AG10803 (cell line): ENCODE measurements around the gene BDKRB1.

Source experiments
- DNase-seq: peaks from one replicate; pipeline ENCODE4 v3.0.0; 2010; ENCODE audit warnings: low read depth
- H3K4me3 ChIP-seq: 2 replicates; pipeline ENCODE4 v1.5.1; 2011; ENCODE audit warnings: mild to moderate bottlenecking, low read length, control low read depth
- TF ChIP-seq, protein P1 (sequence below): conservative IDR thresholded peaks from 2 replicates; pipeline ENCODE4 v1.5.1; 2011; ENCODE audit warnings: mild to moderate bottlenecking, low read length, control low read depth, inconsistent platforms

BDKRB1 gene

DNA sequence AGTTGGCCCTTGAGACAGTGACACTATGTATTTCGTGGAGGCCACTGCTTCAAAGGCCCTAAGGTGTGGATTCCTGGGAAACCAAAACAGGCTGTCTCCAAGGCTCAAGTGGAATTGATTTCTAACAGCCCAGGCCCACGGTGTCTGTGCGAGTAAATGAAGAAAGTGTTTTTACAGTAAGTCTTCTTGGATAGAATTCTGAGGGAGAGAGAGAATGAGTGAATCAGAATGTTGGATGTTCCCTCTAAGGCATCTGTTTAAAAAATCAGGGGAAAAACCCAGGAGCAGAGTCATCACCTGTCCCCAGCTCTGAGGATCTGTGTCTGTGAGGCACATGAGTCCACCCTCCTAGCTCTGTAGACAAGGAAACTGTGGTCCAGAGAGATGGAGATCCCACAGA is 22.3 kb upstream of the BDKRB1 start:
- no peak for DNase-seq
- TF ChIP-seq, protein P1, sequence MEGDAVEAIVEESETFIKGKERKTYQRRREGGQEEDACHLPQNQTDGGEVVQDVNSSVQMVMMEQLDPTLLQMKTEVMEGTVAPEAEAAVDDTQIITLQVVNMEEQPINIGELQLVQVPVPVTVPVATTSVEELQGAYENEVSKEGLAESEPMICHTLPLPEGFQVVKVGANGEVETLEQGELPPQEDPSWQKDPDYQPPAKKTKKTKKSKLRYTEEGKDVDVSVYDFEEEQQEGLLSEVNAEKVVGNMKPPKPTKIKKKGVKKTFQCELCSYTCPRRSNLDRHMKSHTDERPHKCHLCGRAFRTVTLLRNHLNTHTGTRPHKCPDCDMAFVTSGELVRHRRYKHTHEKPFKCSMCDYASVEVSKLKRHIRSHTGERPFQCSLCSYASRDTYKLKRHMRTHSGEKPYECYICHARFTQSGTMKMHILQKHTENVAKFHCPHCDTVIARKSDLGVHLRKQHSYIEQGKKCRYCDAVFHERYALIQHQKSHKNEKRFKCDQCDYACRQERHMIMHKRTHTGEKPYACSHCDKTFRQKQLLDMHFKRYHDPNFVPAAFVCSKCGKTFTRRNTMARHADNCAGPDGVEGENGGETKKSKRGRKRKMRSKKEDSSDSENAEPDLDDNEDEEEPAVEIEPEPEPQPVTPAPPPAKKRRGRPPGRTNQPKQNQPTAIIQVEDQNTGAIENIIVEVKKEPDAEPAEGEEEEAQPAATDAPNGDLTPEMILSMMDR, result no peak
- H3K4me3 ChIP-seq, result no peak overlapping the region

DNA sequence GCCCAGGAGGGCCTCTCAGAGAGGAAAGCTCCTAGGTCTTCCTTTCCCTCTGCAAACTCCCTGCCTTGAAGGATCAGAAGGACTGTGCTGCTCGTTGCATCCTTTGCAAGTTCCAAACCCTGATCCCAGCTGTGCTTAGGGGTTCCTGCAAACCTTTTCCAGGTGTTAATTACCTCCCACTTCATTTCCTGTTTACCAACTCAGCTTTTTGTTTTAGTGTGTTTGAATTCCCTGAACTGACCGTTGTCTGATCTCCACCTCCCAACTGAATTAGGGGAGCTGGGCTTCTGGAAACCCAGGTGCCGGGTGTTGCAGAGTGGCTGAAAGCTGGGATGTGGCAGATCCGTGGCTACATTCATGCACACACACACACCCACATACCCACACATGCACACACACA is 20.6 kb upstream of the BDKRB1 start:
- TF ChIP-seq, protein P1, result no peak
- H3K4me3 ChIP-seq, result no peak overlapping the region

DNA sequence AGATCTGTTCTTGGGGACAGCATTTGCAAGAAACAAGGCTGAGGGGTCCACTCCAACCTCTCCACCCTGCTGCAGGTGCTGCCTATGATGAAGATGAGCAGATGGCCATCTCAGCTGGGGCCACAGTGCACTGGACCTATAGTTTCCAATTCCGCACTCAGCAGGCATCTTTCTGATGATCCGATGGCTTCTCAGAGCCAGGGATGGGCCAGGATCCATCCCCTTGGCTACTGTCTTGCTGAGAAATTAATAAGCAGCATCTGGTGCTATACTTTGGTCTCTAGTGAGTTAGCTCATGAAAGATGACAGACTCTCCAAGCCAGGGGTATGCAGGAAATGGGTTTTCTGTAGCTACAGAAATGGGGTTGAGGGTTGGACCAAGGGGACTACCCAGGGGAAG is 18.4 kb upstream of the BDKRB1 start:
- no peak for DNase-seq
- no peak overlapping the region for H3K4me3 ChIP-seq
- TF ChIP-seq, protein P1, result no peak

More for the DNA sequence above, 20.6 kb upstream of the BDKRB1 start:
- DNase-seq, result no peak

DNA sequence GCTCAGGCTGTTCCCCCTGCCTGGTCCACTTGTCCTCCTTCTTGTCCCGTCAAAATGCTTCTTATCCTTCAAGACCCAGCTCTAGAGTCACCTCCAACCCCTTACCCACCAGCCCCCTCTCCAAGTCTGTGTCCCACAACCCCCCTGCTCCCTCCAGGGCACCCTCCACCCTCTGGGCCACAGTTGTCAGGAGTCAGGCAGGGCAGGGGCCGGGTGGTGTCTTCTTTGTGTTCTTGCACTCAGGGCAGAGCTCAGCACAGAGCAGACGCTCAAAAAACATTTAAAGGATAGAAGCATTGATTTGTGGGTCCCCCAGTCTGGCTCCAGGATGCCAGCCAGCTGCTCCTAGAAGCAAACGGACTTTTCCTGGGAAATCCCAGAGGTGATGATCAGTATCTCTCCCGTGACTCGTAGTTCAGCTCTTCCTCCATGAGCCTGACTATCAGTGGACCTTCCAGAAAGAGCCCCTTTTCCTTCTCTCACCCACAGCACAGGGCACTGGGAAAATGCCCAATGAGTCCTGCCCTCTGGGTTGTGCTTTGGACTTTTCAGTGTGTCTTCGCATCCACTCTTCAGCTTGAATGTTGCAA is 17.2 kb upstream of the BDKRB1 start:
- no peak overlapping the region for H3K4me3 ChIP-seq
- DNase-seq, result no peak
- TF ChIP-seq, protein P1, result no peak

DNA sequence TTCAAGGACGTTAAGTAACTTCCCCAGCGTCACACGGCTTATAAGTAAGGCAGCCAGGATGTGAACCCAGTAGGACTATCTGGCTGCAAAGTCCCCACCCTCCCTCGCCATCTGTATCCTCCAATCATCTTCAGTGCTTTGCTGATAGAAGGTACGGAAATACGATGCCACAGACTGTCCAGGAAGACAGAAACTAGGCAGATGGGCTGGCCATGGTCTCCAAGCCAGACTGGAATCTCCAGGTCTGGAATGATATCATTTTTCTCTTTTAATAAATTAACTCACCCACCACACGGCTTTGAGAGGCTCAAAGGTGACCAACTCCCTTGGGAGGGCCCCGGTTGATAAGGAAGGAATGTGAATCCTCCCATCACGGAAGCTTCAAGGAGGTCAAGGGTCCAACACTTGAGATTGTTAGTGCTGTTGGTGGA is 16.3 kb upstream of the BDKRB1 start:
- no peak overlapping the region for H3K4me3 ChIP-seq
- TF ChIP-seq, protein P1, result no peak
- DNase-seq, result no peak

DNA sequence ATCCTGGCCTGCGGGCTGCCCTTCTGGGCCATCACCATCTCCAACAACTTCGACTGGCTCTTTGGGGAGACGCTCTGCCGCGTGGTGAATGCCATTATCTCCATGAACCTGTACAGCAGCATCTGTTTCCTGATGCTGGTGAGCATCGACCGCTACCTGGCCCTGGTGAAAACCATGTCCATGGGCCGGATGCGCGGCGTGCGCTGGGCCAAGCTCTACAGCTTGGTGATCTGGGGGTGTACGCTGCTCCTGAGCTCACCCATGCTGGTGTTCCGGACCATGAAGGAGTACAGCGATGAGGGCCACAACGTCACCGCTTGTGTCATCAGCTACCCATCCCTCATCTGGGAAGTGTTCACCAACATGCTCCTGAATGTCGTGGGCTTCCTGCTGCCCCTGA is 15.4 kb upstream of the BDKRB1 start:
- no peak for DNase-seq
- H3K4me3 ChIP-seq, result no peak overlapping the region
- TF ChIP-seq, protein P1, result no peak

DNA sequence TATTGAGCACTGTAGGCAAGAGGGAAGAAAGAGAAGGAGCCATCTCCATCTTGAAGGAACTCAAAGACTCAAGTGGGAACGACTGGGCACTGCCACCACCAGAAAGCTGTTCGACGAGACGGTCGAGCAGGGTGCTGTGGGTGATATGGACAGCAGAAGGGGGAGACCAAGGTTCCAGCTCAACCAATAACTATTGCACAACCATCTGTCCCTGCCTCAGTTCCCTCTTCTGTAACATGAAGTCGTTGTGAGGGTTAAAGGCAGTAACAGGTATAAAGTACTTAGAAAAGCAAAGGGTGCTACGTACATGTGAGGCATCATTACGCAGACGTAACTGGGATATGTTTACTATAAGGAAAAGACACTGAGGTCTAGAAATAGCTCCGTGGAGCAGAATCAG is 13.9 kb upstream of the BDKRB1 start:
- H3K4me3 ChIP-seq, result no peak overlapping the region
- DNase-seq, result no peak
- TF ChIP-seq, protein P1, result no peak
